ENCODE data around the gene TGFBR3.

The TGFBR3 gene

GRCh38 chr1:91796390-91796654 lies 89.6 kb downstream of the TGFBR3 start:
- DNase-seq, result no peak

- DNase-seq, result no peak
Measured at GRCh38 chr1:91795591-91796389, 90.2 kb downstream of the TGFBR3 start.

- DNase-seq, result no peak
Measured at GRCh38 chr1:91793877-91794276, 92.1 kb downstream of the TGFBR3 start.

GRCh38 chr1:91793189-91793588 lies 92.8 kb downstream of the TGFBR3 start:
- no peak for DNase-seq

- DNase-seq, result no peak
Measured at GRCh38 chr1:91792489-91793071, 93.4 kb downstream of the TGFBR3 start.

- no peak for DNase-seq
Measured at GRCh38 chr1:91791691-91792488, 94.1 kb downstream of the TGFBR3 start.

- DNase-seq, result no peak
Measured at GRCh38 chr1:91791103-91791502, 94.8 kb downstream of the TGFBR3 start.

GRCh38 chr1:91790392-91790791 lies 95.6 kb downstream of the TGFBR3 start:
- DNase-seq, result no peak

GRCh38 chr1:91789273-91789997 lies 96.5 kb downstream of the TGFBR3 start:
- no peak for DNase-seq

GRCh38 chr1:91787919-91788318 lies 98.0 kb downstream of the TGFBR3 start:
- no peak for DNase-seq

GRCh38 chr1:91784616-91785015 lies 101.3 kb downstream of the TGFBR3 start:
- no peak for DNase-seq

GRCh38 chr1:91784191-91784590 lies 101.8 kb downstream of the TGFBR3 start:
- DNase-seq, result no peak

GRCh38 chr1:91783423-91784170 lies 102.4 kb downstream of the TGFBR3 start:
- DNase-seq, result no peak

GRCh38 chr1:91781901-91782622 lies 103.9 kb downstream of the TGFBR3 start:
- no peak for DNase-seq

- DNase-seq, result no peak
Measured at GRCh38 chr1:91781371-91781825, 104.6 kb downstream of the TGFBR3 start.

GRCh38 chr1:91779548-91780021 lies 106.4 kb downstream of the TGFBR3 start:
- no peak for DNase-seq

GRCh38 chr1:91778964-91779363 lies 107.0 kb downstream of the TGFBR3 start:
- DNase-seq, result no peak

- DNase-seq, result no peak
Measured at GRCh38 chr1:91777630-91778300, 108.2 kb downstream of the TGFBR3 start.

- DNase-seq, result no peak
Measured at GRCh38 chr1:91777196-91777595, 108.8 kb downstream of the TGFBR3 start.

GRCh38 chr1:91776068-91776794 lies 109.7 kb downstream of the TGFBR3 start:
- no peak for DNase-seq

Measured in inflammatory macrophage treated with lipopolysaccharide for 4 hours (primary cell).